H1 (cell line): ENCODE measurements around the gene SETD1B. TPM values are rescaled to one million over a fixed set of nuclear protein-coding genes. Genes with fewer than 3 reads are reported as not detected.

Experiments used
- ASH2L ChIP-seq: fragments of 200-600, 300-600 bp; sonication (generic); IDR thresholded peaks from one replicate; pipeline ENCODE4 v1.7.1; 2017; ENCODE audit warnings: low read length
- ATF2 ChIP-seq: IDR thresholded peaks from 2 replicates; pipeline ENCODE4 v1.6.1; 2012; ENCODE audit warnings: low read length, inconsistent platforms
- CHD7 ChIP-seq: fragments of 300-600 bp; sonication (generic); IDR thresholded peaks from 2 replicates; pipeline ENCODE4 v1.7.1; 2012; ENCODE audit warnings: low read length, moderate library complexity, mild to moderate bottlenecking, inconsistent platforms; ENCODE audit not compliant: insufficient replicate concordance
- NANOG ChIP-seq: IDR thresholded peaks from 2 replicates; pipeline ENCODE4 v1.6.1; 2011; ENCODE audit warnings: low read length, low read depth, mild to moderate bottlenecking, inconsistent platforms; ENCODE audit not compliant: insufficient read depth, poor library complexity, severe bottlenecking
- RNF2 ChIP-seq: fragments of 200-900, 300-1000 bp; sonication (generic); IDR thresholded peaks from 2 replicates; pipeline ENCODE4 v1.7.1; 2016; ENCODE audit warnings: borderline replicate concordance, low read depth, mild to moderate bottlenecking, antibody characterized with exemption, low read length; ENCODE audit not compliant: poor library complexity, severe bottlenecking; ENCODE audit errors: missing control alignments
- RXRA ChIP-seq: IDR thresholded peaks from 2 replicates; pipeline ENCODE4 v1.6.1; 2011; ENCODE audit warnings: low read depth, mild to moderate bottlenecking, low read length, moderate library complexity; ENCODE audit not compliant: insufficient read depth
- SIX5 ChIP-seq: IDR thresholded peaks from 2 replicates; pipeline ENCODE4 v1.6.1; 2011; ENCODE audit warnings: mild to moderate bottlenecking, low read depth, low read length
- polyA plus RNA-seq, 7 experiments: library from polyadenylated mRNA; depleted of rRNA in 3 of 7; stranded (reverse) in 5 of 7; unstranded in 2 of 7; fragments of >200 nt in 5 of 7; fragments of 200-250 nt in 2 of 7; gene quantifications; 1 replicate in 5 of 7; 2 replicates in 1 of 7; 4 replicates in 1 of 7; pipeline versions ENCODE4 v1.2.1 to v1.2.3, GENCODE V29; 2011 to 2013; ENCODE audit warnings: missing spikeins in 2 of 7, mixed read lengths in 2 of 7
- total RNA-seq: library from RNA; stranded (reverse); fragmentation: NEBNext Ultra II Directional; extraction: Animal tissue kit (Norgen Biotek cat#: 25700); gene quantifications from 2 replicates; pipeline ENCODE4 v1.2.1, GENCODE V29; 2021

The SETD1B gene
- total and polyA plus RNA-seq, 2 of the 8 experiments (the other 6 are each of a cell fraction or from before 2014, with no cell fraction given) = 1.3 to 17.7 TPM

GRCh38 chr12:121799842-121800693 is 3.7 kb upstream of the SETD1B start (continued):
- TF ChIP-seq NANOG (no peak), ASH2L (peak; percentile 53), RXRA (0 out of 2 replicates have a peak, but pooled peaks have one; percentile 32), CHD7 (peak; percentile 58), RNF2 (no peak), SIX5 (no peak), ATF2 (no peak)
